AG10803 (cell line): ENCODE results near the gene CHCHD4.

Experiments
- DNase-seq: peaks from one replicate; pipeline ENCODE4 v3.0.0; 2010; ENCODE audit warnings: low read depth
- H3K4me3 ChIP-seq: 2 replicates; pipeline ENCODE4 v1.5.1; 2011; ENCODE audit warnings: mild to moderate bottlenecking, low read length, control low read depth
- TF ChIP-seq, protein P1 (sequence below): conservative IDR thresholded peaks from 2 replicates; pipeline ENCODE4 v1.5.1; 2011; ENCODE audit warnings: mild to moderate bottlenecking, low read length, control low read depth, inconsistent platforms

The CHCHD4 gene

DNA sequence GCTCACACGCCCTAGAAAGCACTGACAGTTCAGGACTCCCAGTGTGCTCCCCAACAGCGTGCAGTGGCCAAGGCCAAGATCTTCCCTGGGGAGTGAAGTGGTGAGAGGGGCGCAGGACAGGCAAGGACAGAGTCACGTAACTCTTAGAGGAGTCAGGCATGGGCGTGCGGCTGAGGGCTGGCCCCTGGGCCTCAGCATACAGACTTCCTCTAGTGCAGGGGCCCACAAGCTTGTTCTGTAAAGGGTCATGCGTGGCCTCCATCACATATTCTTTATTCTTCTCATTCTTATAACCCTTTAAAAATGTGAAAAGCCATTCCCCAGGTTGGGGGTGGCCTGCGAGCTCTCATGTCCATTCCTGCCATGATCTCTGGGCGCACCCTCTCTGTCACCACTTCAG is 25.4 kb upstream of the CHCHD4 start:
- DNase-seq = no peak
- H3K4me3 ChIP-seq = no peak overlapping the region
- TF ChIP-seq, protein P1, sequence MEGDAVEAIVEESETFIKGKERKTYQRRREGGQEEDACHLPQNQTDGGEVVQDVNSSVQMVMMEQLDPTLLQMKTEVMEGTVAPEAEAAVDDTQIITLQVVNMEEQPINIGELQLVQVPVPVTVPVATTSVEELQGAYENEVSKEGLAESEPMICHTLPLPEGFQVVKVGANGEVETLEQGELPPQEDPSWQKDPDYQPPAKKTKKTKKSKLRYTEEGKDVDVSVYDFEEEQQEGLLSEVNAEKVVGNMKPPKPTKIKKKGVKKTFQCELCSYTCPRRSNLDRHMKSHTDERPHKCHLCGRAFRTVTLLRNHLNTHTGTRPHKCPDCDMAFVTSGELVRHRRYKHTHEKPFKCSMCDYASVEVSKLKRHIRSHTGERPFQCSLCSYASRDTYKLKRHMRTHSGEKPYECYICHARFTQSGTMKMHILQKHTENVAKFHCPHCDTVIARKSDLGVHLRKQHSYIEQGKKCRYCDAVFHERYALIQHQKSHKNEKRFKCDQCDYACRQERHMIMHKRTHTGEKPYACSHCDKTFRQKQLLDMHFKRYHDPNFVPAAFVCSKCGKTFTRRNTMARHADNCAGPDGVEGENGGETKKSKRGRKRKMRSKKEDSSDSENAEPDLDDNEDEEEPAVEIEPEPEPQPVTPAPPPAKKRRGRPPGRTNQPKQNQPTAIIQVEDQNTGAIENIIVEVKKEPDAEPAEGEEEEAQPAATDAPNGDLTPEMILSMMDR = no peak

DNA sequence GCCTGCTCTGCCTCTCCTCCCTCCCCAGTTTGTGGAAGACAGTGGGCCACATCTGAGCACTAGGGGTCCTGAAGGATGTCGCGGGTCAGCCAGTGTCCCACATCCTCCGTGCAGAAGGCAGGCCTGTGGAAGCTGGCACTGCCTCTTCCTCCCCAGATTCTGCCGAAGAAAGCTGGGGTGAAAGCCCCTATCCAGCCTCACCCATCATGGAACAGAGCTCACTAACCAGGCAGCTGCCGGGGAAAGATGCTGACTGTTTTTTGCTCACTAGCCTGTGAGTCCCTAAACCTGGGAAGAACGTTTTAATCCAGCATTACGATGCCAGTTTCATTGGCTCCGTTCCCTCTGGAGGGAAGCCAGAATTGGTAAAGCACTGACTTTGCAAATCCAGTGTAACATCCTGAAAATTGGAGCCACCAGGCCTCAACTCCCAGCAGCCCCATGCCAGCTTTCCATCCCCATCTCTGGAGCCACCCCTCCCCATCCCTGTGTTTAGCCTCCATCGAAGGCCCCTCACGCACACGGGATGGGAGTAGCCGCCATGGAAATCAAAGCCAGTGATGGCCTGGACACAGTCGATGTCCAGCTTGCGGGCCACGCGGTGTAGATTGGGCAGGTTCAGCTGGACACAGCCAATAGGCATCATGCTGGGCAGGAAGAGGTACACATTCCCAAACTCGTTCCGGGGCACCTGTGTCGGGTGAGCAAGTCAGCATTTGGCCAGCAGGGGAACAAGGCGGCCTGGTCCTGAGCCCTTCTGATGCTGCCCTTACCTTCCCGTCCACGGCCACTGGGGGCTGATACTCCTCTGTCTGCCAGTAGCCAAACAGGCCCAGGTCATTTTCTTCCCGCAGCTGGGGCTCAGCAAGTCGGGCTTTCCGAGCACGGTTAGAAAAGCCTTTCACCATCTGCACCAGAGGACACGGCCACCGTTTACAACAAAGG is 23.6 kb upstream of the CHCHD4 start:
- DNase-seq = no peak
- H3K4me3 ChIP-seq = no peak overlapping the region
- TF ChIP-seq, protein P1 = no peak

DNA sequence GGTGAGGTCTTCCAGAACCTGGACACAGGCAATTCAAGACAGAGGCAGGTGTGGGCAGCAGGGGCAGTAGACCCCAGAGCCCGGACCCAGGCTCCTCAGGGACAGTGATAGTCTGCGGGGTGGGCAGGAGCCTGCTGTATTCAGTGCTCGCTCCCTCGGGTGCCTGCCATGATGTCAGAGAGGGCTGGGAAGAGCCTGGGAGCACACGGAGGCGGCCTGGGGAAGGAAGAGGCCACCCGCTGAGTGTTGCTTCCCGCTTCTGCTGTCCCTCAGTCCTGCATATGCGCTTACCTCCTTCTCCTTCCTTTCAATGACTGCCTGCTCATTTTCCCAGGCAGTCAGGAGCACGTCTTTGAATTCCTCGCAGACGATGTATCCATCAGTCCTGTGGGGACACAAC is 22.9 kb upstream of the CHCHD4 start:
- TF ChIP-seq, protein P1 = no peak
- H3K4me3 ChIP-seq = no peak overlapping the region
- DNase-seq = no peak

DNA sequence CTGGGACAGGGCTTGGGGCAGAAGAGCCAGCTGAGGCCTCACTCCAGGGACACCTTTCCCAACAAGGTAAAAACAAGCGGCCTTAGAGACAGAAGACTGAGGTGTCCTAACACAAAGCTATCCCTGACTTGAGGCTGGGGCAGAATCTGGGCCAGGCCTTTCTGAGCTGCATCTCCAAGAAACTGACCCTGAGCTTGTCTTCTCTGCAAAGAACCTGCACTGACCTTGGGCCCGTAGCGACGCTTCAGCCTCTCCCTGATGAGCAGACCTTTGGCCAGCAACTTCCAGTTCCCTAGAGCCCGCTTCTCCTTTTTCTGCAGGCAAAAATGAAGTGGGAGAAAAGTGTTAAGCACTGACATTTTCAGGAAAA is 22.4 kb upstream of the CHCHD4 start:
- H3K4me3 ChIP-seq = no peak overlapping the region
- no peak for DNase-seq
- TF ChIP-seq, protein P1 = no peak

DNA sequence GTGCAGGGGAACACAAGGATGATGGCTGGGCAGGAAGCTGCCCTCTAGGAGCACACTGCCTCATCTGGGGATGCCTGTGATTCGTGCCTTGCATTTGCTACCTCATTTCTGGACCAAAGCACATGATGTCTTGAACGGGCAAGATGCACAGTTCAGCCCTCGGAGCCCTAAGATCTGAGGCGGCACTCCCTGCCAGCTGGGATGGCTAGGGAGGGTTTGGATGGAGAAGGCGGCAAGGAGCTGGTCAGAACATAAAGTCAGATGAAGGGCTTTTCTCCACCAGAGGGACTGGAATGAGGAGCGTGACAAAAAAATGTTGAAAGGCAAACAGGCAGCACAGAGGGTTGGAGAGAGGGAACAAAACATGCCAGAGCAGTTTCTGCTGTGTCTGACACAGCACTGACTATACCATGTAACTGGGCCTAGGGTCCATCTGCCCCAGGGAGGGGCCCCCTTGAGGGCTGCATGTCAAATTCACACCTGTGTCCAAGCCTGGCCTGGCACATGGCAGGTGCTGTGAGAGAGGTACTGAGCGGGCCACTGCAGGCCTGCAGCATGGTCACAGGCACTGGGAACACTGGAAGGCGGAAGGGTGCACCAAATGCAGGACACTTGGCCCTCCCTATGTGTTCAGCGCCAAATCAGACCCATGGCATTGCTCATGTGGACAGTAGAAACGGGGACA is 21.9 kb upstream of the CHCHD4 start:
- DNase-seq = no peak
- TF ChIP-seq, protein P1 = peak; percentile 18; the same call in 1 of the 2 replicates
- H3K4me3 ChIP-seq = no peak overlapping the region

DNA sequence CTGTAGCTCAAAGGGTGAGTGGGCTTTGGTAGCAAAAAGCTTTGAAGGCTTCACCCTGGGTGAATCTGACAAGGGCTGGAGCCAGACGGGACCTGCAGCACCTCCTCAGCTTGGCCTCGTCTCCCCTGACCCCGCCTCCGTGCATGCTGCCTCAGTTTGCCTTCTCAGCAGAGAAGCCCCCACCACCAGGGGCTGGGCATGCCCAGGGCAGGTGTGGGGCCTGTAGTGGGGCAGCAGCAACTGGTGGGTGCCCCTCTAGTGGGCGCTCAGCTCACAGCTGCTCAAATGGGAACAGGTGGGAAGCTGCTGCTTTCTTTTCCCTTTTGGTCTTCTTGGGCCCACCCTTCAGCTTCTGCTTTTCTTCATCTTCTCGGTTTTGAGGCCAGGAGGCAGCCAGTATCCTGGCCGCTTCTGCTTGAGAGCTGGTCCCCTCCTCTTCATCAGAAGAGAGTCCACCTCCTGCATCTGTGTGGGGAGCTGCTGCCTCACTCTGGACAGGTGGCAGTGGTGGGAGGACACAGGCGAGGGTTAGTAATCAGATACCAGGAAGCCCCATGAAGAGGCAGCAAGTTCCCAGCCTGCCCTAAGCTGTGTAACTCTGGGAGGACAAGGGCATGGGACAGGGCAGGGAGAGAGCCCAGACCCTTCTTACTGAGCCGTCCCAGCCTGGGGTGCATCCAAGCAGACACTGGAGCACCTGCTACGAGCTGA is 21.2 kb upstream of the CHCHD4 start:
- no peak overlapping the region for H3K4me3 ChIP-seq
- DNase-seq = no peak
- TF ChIP-seq, protein P1 = no peak
